HG03442 (cell line): ENCODE data around the gene CNKSR3.

Experiments
- ATAC-seq: cut with Tn5 transposase; IDR thresholded peaks from one replicate; pipeline ENCODE4 v1.9.1; 2021; ENCODE audit warnings: mild to moderate bottlenecking, moderate library complexity; ENCODE audit not compliant: unreplicated experiment

The CNKSR3 gene

DNA sequence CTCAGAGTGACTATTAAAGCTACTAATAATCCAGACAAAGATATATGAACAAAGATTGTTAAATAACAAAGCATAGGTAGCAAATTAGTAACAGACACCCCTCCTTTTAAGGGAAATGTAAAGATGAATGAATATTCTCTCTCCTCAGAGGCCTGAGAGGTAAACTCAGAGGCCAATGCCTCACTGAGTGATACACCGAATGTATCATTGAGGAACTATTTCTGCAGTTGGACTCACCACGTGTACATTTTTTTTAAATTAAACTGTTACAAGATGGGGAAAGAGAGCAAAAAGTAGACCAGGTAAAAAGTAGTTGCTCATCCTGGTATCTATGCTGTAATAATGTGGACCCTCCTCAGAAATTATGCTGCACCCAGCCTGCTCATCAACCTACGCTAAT is 81.6 kb downstream of the CNKSR3 start:
- ATAC-seq: no peak

DNA sequence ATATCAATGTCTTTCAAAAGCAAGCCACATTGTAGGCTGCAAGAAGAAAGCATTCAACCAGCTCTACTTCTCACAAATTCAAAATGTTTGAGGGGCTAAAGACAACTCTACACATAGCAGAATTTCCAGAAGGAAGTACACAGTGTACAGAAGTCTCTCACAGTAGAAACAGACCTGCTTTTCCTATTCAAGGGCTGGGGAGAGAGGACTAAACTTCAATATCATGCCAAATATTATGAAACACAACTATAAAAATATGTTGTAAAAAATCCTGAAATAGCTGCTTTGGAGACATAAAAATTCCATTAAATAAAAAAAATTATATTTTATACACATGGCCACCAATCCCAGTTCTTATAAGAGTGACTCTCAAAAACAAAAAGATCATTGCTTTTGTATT is 83.0 kb downstream of the CNKSR3 start:
- ATAC-seq: no peak

GRCh38 chr6:154426997-154427396 is 83.5 kb downstream of the CNKSR3 start:
- ATAC-seq: no peak

DNA sequence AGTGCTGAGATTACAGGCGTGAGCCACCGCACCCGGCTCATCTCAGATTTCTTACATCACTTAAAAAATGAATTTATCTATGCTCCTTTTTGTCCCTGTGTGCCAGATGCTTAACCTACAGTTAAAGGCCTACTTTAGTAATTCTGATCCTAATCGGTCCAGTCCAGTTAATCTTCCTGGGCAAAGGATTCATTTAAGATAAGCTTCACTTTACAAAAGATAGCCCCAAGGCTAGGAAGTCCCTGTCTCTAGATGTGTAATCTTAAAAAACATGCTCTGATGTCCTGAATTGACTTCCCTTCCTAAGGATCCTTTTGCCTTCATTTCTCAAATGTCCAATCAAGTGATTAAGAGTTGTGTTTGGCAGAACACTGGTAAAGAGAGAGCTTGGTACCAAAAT is 85.5 kb downstream of the CNKSR3 start:
- no peak for ATAC-seq

GRCh38 chr6:154414021-154414813 is 96.3 kb downstream of the CNKSR3 start:
- no peak for ATAC-seq

GRCh38 chr6:154412106-154412820 is 98.2 kb downstream of the CNKSR3 start:
- ATAC-seq: no peak

- no peak for ATAC-seq
These were observed 99.4 kb downstream of the CNKSR3 start for GRCh38 chr6:154411076-154411475.

DNA sequence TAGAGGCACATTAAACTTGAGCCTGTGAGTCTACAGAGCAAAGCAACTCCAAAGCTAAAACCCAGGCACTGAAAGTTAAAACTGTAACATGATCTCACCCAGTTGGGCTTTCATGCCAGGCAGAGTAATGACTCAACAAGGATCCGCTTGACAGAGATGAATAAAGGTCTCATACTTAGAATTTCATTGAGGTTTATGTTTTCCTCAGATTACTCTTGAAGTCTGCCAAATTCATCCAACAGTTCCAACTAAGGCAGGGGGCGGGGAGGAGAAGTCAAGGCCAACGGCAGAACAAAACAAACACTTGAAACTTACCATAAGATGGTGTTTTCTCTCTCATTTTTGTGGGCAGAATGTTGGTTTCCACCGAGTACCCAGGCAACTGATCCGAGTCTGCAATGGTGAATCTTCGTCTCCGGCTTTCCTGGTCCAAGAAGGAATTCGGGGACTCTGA is 99.8 kb downstream of the CNKSR3 start:
- peak; percentile 68 for ATAC-seq

- ATAC-seq: no peak
These were observed 101.5 kb downstream of the CNKSR3 start for GRCh38 chr6:154408891-154409500.

- ATAC-seq: no peak
These were observed 103.0 kb downstream of the CNKSR3 start for GRCh38 chr6:154407440-154407839.

- no peak for ATAC-seq
These were observed 103.6 kb downstream of the CNKSR3 start for GRCh38 chr6:154406869-154407268.

DNA sequence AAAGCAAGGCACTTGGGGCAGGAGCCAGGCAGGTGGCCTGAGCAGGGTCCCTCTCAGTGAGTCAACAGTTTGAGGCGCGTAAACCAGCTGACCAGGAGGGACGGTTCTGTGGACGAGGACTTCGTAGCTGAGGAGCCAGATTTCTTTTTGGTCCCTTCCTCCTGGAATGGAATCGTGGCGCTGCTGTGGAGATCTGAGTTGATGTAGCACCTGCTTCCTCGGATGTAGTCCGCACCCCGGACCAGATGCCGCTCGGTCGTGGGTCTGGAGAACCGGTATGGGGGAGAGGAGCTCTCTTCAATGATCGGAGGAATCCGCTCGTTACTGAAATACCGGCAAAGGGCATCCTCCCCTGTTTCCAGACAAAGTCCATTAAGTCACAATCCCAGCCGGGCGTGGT is 104.2 kb downstream of the CNKSR3 start:
- no peak for ATAC-seq

DNA sequence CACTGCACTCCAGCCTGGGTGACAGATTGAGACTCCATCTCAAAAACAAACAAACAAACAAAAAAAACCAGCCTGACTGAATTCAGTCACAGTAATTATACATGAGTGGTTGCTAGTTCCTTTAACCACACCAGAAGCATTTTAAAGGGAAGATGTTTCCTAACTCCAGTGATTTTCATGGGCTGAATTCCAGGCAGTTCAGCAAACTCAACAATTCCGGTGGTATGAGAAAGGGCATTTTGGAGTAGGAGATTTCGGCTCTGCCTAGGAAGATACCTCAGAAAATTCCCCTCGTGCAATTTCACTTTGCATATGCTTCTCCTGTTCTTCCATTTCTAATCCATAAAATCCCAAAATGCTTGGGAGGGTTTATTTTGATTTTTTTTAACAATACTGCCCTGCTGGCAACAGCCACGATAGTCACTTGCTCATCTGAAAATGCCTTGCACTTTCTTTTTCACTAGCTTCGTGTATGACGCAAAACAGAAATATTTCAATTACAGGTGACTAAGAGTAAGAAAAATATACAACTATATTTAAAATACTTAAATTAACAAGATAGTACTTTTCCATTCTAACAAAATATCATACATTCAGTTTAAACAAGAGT is 105.6 kb downstream of the CNKSR3 start:
- ATAC-seq: peak; percentile 58

DNA sequence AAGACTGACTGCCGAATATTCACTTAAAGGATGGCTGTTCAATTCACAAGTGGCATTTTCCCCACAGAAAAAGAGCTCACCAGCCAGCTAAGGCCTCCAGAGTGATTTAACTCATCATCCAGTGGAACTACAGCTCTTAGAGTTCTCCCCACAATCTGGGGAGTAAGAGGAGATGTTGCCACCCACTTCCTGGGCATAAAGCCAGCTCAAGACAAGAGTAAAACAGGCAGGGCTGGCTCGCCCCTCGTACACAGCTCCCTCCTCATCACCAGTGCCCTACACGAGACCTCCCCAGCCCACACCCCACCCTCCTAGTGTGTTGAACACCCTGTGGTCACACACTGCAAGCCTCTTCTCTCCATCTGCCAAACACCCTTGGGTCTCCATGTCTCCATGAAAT is 106.7 kb downstream of the CNKSR3 start:
- no peak for ATAC-seq

DNA sequence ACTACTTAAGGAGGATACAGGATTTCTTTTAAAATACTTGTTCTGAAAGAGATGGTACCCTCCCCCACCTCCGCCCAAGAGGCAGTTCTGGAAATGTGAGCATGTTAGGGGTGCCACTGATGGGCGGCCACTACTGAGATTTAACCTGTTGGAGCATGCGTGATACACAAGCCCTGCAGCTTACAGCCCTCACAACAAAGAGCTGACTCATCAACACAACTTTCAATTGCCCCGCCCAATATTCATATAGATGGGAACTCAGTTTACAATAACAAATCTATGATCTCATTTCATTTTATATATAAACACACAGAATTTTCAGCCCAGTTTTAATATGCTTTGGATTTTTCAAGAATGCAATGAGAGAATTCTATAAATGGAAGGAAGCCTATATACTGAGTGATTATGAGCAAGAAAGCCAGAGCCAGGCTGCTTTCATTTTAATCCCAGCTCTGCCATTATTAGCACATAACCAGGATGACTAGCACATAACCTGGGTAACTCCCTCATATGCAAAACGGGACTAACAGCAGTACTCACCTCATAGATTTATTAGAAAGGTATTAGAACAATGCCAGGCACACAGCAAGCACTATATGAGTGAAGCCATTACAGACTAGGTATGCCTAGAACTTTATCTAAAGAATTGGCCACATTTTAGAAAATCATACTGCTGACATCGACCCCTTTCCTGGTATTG is 108.3 kb downstream of the CNKSR3 start:
- no peak for ATAC-seq

GRCh38 chr6:154399097-154399496 is 111.4 kb downstream of the CNKSR3 start:
- ATAC-seq: no peak

- ATAC-seq: no peak
These were observed 112.8 kb downstream of the CNKSR3 start for GRCh38 chr6:154397491-154398195.

- ATAC-seq: no peak
These were observed 114.6 kb downstream of the CNKSR3 start for GRCh38 chr6:154395878-154396277.

DNA sequence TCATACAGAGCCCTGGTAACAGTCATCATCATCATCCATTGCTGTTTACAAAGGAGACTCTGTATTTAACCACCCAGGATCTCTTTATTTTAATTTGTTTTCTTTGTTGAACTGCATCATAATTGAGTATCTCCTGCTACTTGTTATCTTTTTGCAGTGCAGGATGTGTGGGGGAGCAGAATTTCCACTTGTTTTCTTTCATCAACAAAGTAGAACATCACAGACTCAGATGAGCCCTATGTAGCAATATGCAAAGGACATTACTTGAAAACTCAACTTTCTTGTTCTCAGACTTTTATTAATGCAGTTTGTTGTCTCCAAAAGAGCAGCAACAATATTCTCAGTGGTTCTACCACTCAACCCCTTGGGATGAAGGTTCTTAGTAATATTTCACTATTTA is 115.2 kb downstream of the CNKSR3 start:
- ATAC-seq: no peak

DNA sequence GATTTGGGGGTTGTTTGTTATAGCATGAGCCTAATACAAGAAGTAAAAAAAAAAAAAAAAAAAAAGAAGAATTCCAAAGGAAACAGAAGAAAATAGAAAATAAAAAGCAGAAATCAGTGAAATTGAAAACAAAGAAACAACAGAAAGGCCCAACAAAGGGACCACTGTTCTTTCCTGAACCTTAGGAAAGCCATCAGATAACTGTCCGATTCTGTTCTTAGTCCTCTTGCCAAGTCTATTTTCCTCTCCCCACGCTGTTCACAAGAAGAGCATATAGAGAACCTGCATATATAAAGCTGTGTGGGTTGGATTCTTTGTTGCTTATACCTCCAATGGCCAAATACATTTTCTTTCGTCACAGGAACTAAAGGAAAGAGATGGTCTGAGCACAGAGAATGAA is 115.9 kb downstream of the CNKSR3 start:
- no peak for ATAC-seq
